HG03060 (cell line): Measurements from ENCODE around the gene GULP1.

Source experiments
- ATAC-seq: cut with Tn5 transposase; IDR thresholded peaks from one replicate; pipeline ENCODE4 v1.9.1; 2021; ENCODE audit warnings: low read depth, moderate number of reproducible peaks; ENCODE audit not compliant: unreplicated experiment

The GULP1 gene

DNA sequence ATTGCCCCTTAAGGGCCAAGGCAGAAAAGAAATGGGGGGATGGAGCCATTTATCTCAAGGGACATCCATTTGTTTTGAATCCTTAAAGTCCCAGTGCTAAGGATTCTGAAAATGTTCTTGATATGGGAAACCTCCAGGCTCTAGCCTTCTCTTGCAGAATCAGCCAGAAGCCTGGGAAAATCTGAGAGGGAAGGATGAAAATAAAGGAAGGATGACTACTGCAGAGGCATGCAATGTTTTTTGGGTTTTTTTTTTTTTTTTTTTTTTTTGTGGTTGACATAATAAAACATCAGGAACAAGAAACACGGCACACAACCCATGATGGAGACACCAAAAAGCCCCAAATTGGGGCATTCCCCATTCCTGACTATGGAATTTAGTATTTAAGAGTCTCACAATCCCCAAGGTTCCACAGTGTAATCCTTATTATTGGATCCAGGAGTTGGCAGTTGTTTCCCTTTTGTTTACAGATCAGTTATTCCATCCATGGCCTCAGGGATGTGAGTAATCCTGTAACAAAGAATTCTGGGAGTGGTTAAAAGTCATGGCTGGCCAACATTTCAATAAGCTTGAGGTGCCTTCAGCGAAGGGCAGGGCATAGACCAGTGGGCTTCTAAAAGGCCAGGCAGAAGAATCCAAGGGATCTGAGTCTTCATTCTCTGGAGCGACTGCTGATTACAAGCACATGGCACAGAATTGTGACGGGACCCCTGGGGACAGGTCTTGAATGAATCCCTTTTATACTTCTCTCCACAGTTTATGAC lies 337.5 kb downstream of the GULP1 start:
- no peak for ATAC-seq

DNA sequence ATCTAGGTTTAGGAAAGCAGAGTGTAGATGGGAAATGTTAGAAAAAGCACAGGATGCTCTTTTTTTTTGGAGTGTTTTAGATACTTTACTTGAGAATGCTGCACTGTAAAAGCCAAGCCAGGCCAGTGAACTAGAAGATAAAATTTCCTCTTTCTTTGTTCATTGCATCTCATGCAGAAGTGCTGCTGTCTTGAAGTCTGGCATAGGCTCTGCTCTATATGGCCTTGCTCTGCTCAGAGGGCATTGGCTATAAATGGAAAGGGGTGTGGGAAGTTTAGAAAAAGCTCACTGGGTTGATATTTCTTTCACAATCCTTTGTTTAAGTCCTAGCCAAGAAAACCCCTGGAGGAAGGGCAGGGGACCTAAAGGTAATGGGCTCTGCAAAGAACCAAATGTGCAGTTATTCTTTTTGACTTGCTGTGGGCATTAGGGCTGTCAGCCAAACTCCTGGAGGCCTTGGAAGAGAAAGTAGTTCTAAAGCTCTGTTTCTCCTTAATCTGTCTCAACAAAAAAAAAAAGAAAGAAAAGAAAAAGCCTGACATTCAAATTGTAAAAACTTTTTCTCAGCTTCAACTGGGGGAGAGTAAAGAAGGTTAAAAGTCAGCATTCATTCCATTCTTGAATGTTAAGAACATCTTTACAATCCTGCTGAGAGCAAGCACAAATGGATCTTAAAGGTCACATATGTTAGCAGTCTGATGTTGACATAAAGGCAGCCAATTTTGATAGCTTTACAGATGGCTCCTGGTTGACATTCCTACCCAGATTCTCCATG lies 338.3 kb downstream of the GULP1 start:
- ATAC-seq, result no peak

DNA sequence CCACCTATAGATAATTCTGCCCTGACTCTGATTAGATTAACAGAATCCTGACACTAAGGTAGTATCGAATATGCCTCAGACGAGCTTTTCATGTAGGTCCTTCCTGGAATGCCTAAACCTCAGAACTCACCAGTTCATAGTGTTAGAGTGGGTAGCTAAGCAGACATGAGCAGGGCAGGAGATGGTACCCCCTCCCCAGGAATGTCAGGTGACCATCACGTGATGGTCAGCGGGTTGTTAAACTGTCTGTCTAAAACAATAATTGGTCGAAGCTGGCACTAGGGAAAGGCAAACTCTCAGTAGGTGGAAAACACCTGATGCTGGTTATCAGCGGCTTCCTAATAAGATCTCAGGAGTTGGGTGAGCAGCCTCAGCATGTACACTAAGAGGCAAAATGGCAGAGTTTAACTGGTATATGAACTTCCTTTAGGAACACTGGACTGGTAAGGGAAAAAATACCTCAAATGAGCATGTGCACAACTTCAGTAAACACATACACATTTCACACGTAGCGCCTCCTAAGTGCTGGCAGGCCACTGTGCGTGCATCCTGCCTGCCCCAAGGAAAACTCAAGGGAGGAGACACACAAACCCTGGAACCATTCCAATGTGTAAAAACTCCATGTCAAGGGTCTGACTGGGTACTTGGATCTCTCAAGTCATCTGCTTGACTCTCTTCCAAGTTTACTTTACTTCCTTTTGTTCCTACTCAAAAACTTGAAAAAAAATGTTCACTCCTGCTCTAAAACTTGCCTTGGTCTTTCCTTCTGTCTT lies 339.5 kb downstream of the GULP1 start:
- no peak for ATAC-seq

DNA sequence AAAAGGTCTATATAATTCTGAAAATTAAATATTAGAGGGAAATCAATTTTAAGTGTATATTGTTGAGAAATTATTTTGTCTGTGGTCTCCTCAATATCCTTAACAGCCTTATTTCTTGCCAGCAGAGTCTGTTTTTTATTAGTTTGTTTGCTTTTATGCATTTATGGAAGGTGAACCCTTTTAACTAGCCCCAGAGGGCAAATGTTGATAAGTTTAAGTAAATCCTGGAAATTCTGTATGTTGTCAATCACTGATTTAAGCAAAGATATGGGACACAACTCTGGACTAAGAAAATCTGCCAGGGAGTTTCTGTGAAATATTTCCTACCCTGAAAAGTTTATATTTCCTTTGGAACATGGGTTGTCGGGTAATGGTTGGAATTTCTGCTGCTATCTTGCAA lies 343.0 kb downstream of the GULP1 start:
- no peak for ATAC-seq
